SJSA1 (cell line): Measurements from ENCODE around the gene WDR20. TPM values are rescaled to one million over a fixed set of nuclear protein-coding genes. Genes with fewer than 3 reads are reported as not detected.

Experiments
- DNase-seq, 2 experiments: peaks; one replicate each; pipeline ENCODE4 v3.0.0-alpha.2; 2015 to 2020; ENCODE audit warnings: low spot score in 2 of 2, low read depth in 1 of 2
- H3K27ac ChIP-seq: fragments of 250-450 bp; sonication (Bioruptor Pico); 2 replicates; pipeline ENCODE4 v1.5.1; 2020; ENCODE audit warnings: mild to moderate bottlenecking, moderate library complexity
- H3K27me3 ChIP-seq: fragments of 250-450 bp; sonication (Bioruptor Pico); replicated peaks from 2 replicates; pipeline ENCODE4 v1.5.1; 2020; ENCODE audit warnings: mild to moderate bottlenecking, moderate library complexity
- H3K36me3 ChIP-seq: fragments of 250-450 bp; sonication (Bioruptor Pico); 2 replicates; pipeline ENCODE4 v1.5.1; 2020; ENCODE audit warnings: mild to moderate bottlenecking
- H3K4me1 ChIP-seq: fragments of 250-450 bp; sonication (Bioruptor Pico); replicated peaks from 2 replicates; pipeline ENCODE4 v1.6.1; 2021; ENCODE audit warnings: mild to moderate bottlenecking
- H3K4me3 ChIP-seq: fragments of 250-450 bp; sonication (Bioruptor Pico); 2 replicates; pipeline ENCODE4 v1.5.1; 2020; ENCODE audit warnings: mild to moderate bottlenecking
- H3K9me3 ChIP-seq: fragments of 250-450 bp; sonication (Bioruptor Pico); replicated peaks from 2 replicates; pipeline ENCODE4 v1.5.1; 2020; ENCODE audit warnings: mild to moderate bottlenecking
- total RNA-seq: library from RNA; depleted of rRNA; stranded (reverse); fragments of >200 nt; shearing (Covaris generic); gene quantifications from 2 replicates; pipeline ENCODE4 v1.2.3, GENCODE V29; 2014

WDR20 gene
- total RNA-seq, 1 experiment from 2014 or later = 14.6 TPM

DNA sequence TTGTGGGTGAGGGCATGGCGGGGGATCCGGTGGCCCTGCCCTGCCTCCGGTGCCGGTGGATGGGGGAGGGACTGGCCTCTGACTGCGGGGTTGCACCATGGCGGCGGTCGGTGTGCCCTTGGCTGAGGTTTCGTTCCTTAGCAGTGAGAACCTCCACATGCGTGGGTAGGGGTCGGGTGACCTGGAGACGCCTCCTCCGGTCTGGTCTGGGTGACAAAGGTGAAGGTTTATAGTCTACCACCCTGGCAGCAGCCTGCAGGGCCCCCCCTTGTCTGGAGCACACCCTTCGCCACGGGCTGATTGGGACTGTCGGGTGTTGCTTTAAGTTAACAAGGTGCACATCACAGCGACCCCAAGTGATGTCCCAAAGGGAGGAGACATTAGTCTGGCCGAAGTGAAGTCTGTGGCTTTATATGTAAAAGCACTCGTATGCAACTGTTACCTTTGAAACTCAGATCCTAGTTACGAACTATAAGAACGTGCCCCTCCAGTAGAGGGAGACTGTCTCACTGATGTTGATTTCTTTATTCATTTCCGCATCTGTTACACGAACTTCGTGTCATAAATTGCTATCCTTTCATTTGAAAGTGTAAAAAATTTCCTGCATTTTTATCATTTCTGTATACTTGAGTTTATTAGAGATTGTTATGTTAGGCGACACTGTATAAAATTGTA, 74.4 kb downstream of the WDR20 start:
- Histone ChIP-seq H3K36me3 (peaks cover 19% of the 10 kb centered on the region), H3K4me1 (no peaks in the 10 kb centered on the region), H3K27ac (no peak overlapping the region), H3K9me3 (no peaks in the 10 kb centered on the region), H3K4me3 (no peak overlapping the region), H3K27me3 (no peaks in the 10 kb centered on the region)
- no peak for DNase-seq

DNA sequence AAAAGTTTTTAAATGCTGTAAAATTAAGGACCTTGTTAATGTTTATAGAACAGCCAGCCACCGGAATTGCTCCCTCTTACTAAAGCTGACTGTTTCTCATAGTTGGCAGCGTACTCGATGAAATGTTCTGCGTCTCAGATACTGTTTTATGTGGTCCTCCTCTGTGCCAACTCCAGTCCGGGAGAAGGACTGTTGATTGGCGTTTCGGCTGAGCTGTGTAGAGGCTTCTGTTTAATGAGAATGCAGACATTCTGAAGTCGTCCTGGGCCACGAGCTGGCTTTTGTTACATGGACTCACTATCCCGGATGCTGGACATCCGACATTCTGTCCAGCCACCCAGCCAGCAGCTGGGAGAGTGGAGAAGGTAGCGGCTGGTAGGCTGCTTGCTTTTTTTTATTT, 75.4 kb downstream of the WDR20 start:
- no peaks in the 10 kb centered on the region for H3K27me3 ChIP-seq
- peaks cover 10% of the 10 kb centered on the region for H3K36me3 ChIP-seq
- DNase-seq = no peak
- no peaks in the 10 kb centered on the region for H3K9me3 ChIP-seq
- no peak overlapping the region for H3K27ac ChIP-seq
- H3K4me1 ChIP-seq = no peaks in the 10 kb centered on the region
- H3K4me3 ChIP-seq = no peak overlapping the region

DNA sequence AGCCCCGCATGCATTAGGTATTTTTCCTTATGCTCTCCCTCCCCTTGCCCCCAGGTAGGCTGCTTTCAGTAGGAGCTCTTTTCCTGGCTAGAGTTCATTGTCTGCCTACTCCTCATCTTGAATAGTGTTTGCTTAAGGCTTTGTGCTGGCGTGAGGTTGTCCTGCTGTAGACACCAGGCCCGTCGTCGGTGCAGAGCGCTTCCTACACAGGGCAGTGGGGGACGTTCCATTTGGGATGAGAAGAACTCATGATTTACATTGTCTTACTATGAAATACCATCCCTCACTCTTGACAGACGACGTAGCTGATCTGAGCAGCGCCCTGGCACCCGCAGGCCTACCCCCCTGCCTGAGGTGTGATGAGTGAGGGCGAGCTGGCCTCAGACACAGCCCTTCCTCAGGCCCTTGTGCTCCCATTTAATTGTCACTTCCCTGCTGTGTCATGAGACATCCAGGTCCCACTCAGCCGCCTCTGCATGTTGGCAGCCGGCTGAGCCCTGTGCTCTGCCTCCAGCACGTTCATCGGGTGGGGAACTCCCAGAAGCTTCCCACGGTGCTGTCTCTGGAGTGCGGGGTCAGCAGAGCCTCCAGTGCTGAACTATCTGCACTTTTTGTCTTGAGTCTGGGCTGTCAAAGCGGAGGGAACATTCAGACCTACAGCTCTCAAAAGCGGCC, 76.0 kb downstream of the WDR20 start:
- no peak for DNase-seq
- Histone ChIP-seq H3K9me3 (no peaks in the 10 kb centered on the region), H3K27me3 (no peaks in the 10 kb centered on the region), H3K27ac (no peak overlapping the region), H3K4me1 (peaks cover under 1% of the 10 kb centered on the region; the same call in 1 of the 2 replicates), H3K4me3 (no peak overlapping the region), H3K36me3 (peaks cover 9% of the 10 kb centered on the region)

DNA sequence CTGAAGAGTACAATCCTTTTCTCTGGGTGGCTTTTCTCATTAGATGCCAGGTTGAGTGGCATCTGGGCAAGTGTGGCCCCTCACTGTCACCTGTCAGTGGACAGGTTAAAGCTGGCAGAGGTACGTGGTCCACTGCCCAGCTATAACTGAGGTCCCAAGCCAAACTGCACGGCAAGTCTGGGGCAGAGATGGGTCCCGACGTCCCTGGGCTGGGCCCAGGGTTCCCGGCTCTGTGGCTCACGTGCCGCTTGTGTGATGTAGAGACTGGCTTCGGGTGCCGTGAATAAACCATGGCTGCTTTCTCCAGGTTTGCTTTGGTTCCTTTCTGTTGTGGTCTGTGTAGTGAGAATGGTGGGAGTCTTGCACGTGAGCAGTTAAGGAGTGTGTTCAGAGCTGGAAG, 77.7 kb downstream of the WDR20 start:
- peaks cover 9% of the 10 kb centered on the region for H3K36me3 ChIP-seq
- no peaks in the 10 kb centered on the region for H3K27me3 ChIP-seq
- H3K27ac ChIP-seq = no peak overlapping the region
- H3K9me3 ChIP-seq = no peaks in the 10 kb centered on the region
- no peak overlapping the region for H3K4me3 ChIP-seq
- no peak for DNase-seq
- peaks cover 5% of the 10 kb centered on the region for H3K4me1 ChIP-seq

DNA sequence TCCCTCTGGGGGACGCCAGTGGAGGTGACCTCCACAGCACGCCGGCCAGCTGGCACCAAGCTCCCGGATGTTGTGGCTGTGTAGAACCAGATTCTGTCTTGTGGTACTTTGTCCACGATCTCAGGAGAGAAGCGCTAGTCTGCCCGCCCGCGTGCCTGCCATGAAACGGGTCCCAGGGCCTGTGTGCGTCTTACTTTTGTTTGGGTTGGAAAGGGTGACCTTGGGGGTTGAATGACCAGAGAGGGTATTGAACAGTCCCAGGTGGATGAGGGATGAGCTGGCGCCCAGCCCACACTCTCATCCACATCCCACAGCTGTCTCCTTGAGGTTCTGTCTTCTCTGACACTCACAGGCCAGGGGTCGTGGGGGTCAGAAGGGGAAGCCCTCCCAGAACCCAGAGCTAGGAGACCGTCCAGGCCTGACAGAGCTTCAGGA, 78.3 kb downstream of the WDR20 start:
- Histone ChIP-seq H3K27ac (no peak overlapping the region), H3K27me3 (no peaks in the 10 kb centered on the region), H3K9me3 (no peaks in the 10 kb centered on the region), H3K36me3 (peaks cover 9% of the 10 kb centered on the region), H3K4me3 (no peak overlapping the region), H3K4me1 (peaks cover 5% of the 10 kb centered on the region)
- DNase-seq = no peak

DNA sequence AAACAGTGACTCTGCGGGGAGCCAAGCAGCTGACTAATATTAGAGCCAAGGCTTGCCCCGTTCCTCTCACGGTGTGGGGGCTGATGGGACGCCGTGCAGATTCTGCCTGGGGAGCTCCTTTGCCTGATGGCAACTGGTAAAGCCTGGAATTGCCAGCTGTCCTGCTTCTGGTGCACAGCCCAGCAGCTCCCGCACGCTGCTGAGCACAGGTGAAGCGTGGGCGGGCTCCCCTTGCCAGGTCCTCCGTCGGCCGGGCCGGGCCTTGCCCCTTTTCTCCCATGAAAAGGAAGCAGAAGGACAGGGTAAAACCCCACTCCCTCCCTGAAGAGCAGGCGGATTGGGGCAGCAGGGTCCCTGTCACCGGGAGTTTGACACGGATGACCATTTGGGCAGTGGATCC, 79.0 kb downstream of the WDR20 start:
- Histone ChIP-seq H3K4me1 (peaks cover 5% of the 10 kb centered on the region), H3K27ac (no peak overlapping the region), H3K27me3 (no peaks in the 10 kb centered on the region), H3K36me3 (peaks cover 9% of the 10 kb centered on the region), H3K9me3 (no peaks in the 10 kb centered on the region), H3K4me3 (no peak overlapping the region)
- no peak for DNase-seq

DNA sequence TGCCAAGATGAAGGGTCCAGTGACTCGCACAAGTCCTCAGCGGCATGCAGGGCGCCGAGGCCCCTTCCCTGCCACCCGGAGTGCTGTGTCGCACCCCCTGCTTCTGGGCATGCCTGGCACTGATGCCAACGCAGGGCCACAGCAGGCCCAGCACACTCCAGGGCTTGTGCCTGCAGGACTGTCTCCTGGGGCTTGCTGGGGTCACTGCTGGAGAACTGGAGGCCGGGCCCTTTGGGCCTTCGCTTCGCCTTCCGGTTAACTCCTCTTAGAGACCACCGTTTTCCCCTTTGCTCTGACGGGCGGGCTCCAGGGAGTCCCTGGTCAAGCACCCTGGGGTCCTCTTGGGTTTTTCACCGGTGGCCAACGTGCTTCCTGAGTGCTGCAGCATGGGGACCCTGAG, 79.6 kb downstream of the WDR20 start:
- no peaks in the 10 kb centered on the region for H3K27me3 ChIP-seq

DNA sequence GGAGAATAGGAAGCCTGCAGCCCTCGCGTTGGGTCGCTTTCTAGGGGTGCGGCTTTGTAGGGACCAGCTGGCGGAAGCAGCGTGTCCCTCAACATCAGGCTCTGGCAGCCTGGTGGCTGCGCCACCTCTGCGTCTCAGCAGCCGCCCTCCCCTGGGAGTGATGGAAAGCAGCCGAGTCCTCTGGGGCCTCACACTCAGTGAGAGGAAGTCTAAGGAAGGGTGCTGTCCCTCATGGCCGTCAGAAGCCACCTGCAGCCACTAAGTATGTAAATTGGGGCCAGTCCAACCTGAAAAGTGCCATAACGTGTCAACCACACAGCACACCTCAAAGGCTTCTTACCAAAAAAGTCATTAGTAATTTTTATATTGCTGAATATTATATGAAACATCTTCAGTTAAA, 80.3 kb downstream of the WDR20 start:
- Histone ChIP-seq H3K4me3 (no peak overlapping the region), H3K9me3 (no peaks in the 10 kb centered on the region), H3K4me1 (peaks cover 5% of the 10 kb centered on the region), H3K27me3 (no peaks in the 10 kb centered on the region), H3K27ac (no peak overlapping the region), H3K36me3 (peaks cover 9% of the 10 kb centered on the region)
- no peak for DNase-seq

More for the DNA sequence above, 79.6 kb downstream of the WDR20 start:
- Histone ChIP-seq H3K4me3 (no peak overlapping the region), H3K27ac (no peak overlapping the region), H3K4me1 (peaks cover 5% of the 10 kb centered on the region), H3K9me3 (no peaks in the 10 kb centered on the region), H3K36me3 (peaks cover 9% of the 10 kb centered on the region)
- DNase-seq = no peak

DNA sequence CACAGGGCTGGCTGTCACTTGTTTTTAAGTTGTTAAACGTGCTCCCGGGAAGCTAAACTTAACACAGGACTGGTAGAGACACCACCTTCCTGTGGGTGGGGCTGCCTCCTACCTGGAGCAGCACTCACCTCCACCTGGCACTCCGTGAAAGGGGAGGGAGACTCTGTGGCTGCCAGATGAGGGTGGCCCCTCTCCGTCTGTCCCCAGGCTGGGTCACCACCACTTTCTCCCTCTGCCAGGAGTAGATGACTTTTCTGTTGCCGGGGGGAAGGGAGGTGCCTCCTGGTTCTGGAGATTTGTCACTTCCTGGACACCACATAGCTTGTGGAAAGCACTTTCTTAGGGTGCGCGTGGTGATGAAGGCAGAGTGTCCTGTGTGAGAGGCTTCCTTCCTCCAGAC, 81.3 kb downstream of the WDR20 start:
- Histone ChIP-seq H3K27ac (no peak overlapping the region), H3K9me3 (no peaks in the 10 kb centered on the region), H3K4me1 (peaks cover 5% of the 10 kb centered on the region), H3K4me3 (no peak overlapping the region), H3K36me3 (peaks cover 5% of the 10 kb centered on the region), H3K27me3 (no peaks in the 10 kb centered on the region)
- DNase-seq = no peak

DNA sequence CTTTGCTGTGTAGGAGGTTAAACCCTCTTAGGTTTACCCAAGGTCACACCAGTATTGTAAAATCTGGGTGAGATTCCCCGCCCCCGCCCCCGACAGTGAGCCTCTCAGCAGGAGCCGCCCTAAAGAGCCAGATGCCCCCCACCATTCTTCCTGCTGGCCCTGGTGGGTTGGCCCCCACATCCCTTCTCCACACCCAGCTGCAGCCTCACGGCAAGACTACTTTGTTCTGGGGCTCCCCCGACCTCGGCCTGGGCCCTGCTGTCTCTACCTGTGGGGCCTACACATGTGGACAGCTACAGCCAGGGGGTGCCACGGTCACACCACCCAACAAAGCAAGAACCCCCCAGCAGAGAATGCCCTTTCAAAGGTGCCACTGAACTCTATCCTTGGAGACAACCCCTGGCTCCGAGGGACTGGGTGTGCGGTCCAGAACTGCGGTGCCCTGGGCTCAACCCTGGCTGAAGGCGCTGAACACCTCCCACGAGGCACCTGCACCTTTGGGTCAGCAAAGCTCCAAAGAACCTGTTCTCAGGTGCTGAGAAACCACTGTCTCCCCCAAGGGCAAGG, 82.4 kb downstream of the WDR20 start:
- no peak for DNase-seq
- Histone ChIP-seq H3K36me3 (peaks cover 2% of the 10 kb centered on the region), H3K4me3 (no peak overlapping the region)

DNA sequence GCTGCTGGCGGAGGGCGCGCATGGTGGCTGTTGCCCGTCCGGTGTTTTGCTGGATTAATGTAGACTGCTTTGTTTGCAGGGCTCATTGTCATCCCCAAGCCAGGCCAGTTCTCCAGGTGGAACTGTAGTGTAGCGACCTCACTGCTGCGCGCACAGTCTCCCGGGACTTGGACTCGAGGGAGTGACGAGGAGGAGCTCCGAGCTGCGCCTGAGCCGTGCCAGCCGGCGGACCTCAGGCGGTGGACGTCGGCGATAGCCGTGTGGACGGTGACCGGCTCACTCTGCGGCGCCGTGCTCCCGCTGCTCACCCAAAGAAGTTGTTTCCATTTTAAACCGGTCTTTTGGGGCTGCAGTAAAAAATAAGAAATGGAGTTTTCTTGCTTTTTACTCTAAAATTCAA, 83.1 kb downstream of the WDR20 start:
- no peak overlapping the region for H3K27ac ChIP-seq
- H3K4me1 ChIP-seq = peaks cover 5% of the 10 kb centered on the region
- H3K27me3 ChIP-seq = no peaks in the 10 kb centered on the region
- no peaks in the 10 kb centered on the region for H3K36me3 ChIP-seq
- DNase-seq = no peak
- H3K4me3 ChIP-seq = no peak overlapping the region
- no peaks in the 10 kb centered on the region for H3K9me3 ChIP-seq

More for the DNA sequence above, 82.4 kb downstream of the WDR20 start:
- Histone ChIP-seq H3K4me1 (peaks cover 5% of the 10 kb centered on the region), H3K9me3 (no peaks in the 10 kb centered on the region), H3K27ac (no peak overlapping the region), H3K27me3 (no peaks in the 10 kb centered on the region)

DNA sequence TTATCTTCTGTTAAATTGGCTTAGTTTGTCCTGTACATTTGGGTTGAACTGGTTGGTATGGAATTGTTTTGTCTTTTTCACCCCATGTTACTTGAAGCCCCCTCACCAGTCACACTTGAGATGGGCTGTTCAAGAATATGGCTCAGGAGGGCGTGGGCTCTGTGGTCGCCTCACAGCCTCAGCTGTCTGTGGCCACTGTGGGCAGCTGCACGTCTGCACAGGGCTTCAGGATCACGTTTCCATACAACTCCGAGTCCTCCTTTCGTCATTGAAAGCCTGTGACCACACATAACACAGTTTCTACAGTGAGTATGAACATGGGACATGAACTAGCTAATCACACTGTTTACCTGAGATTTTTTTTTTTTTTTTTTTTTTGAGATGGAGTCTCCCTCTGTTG, 84.0 kb downstream of the WDR20 start:
- no peak overlapping the region for H3K27ac ChIP-seq
- DNase-seq = no peak
- no peaks in the 10 kb centered on the region for H3K9me3 ChIP-seq
- no peaks in the 10 kb centered on the region for H3K27me3 ChIP-seq
- H3K36me3 ChIP-seq = no peaks in the 10 kb centered on the region
- H3K4me3 ChIP-seq = no peak overlapping the region
- peaks cover 5% of the 10 kb centered on the region for H3K4me1 ChIP-seq

DNA sequence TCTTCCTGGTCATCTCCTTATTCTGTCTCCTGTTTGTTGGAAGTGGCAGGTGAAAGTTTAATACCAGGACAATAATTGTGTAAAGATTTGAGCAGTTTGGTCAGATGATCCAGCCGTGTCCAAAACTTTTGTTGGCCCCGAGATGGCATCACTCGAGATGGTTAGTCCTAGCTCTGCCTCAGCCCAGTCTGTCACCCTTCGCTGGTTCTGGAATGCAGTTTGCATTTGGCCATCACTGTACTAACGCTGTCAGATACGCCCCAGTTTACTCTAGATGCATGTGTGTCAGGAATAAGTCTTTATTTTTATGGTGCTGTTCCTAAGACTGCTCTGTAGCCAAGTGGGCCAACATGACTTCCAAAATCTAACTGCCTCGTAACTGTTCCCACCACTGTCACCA, 85.7 kb downstream of the WDR20 start:
- H3K4me3 ChIP-seq = no peak overlapping the region
- no peak for DNase-seq
- no peak overlapping the region for H3K27ac ChIP-seq
- H3K9me3 ChIP-seq = no peaks in the 10 kb centered on the region
- H3K36me3 ChIP-seq = no peaks in the 10 kb centered on the region
- H3K4me1 ChIP-seq = peaks cover 5% of the 10 kb centered on the region
- no peaks in the 10 kb centered on the region for H3K27me3 ChIP-seq

DNA sequence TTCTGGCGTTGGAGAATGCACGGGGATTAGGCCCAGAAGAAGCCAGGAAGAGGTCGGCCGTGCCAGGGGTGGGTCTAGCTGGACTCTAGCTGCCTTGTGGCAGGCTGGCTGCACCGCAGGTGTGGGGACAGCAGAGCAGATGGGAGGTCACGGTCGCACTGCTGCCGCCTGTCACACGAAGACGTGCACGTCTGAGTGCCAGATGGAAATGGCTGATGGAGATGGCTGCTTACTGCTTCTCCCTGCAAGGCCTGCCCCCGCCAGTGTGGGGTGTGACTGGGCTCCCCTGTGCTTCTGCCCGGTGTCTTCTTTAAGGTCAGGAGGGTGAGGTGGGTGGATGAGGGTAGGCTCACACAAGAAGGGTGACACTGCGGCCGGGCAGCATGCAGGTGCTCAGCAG, 86.2 kb downstream of the WDR20 start:
- no peaks in the 10 kb centered on the region for H3K36me3 ChIP-seq
- no peaks in the 10 kb centered on the region for H3K9me3 ChIP-seq
- DNase-seq = no peak

More for the DNA sequence above, 86.2 kb downstream of the WDR20 start:
- no peak overlapping the region for H3K27ac ChIP-seq
- H3K4me1 ChIP-seq = peaks cover 3% of the 10 kb centered on the region
- H3K4me3 ChIP-seq = no peak overlapping the region
- H3K27me3 ChIP-seq = no peaks in the 10 kb centered on the region
